HUES6 (cell line): ENCODE measurements around the gene FUZ.

Source experiments
- H3K27ac ChIP-seq: 2 replicates; pipeline ENCODE4 v1.7.0; 2013; ENCODE audit warnings: low read depth, mild to moderate bottlenecking, low read length, inconsistent platforms
- H3K27me3 ChIP-seq: 2 replicates; pipeline ENCODE4 v1.6.1; 2013; ENCODE audit warnings: low read length; ENCODE audit not compliant: control insufficient read depth, insufficient read depth
- H3K36me3 ChIP-seq: 2 replicates; pipeline ENCODE4 v1.6.1; 2013; ENCODE audit warnings: low read length; ENCODE audit not compliant: control insufficient read depth, insufficient read depth
- H3K4me1 ChIP-seq: 2 replicates; pipeline ENCODE4 v1.6.1; 2013; ENCODE audit warnings: low read length; ENCODE audit not compliant: control insufficient read depth, insufficient read depth
- H3K4me3 ChIP-seq: 2 replicates; pipeline ENCODE4 v1.5.1; 2013; ENCODE audit warnings: low read depth, low read length
- H3K9ac ChIP-seq: one replicate; pipeline ENCODE4 v1.6.1; 2013; ENCODE audit warnings: mild to moderate bottlenecking, low read length
- H3K9me3 ChIP-seq: 2 replicates; pipeline ENCODE4 v1.6.1; 2013; ENCODE audit warnings: low read depth, low read length; ENCODE audit not compliant: control insufficient read depth, insufficient read depth

The FUZ gene

DNA sequence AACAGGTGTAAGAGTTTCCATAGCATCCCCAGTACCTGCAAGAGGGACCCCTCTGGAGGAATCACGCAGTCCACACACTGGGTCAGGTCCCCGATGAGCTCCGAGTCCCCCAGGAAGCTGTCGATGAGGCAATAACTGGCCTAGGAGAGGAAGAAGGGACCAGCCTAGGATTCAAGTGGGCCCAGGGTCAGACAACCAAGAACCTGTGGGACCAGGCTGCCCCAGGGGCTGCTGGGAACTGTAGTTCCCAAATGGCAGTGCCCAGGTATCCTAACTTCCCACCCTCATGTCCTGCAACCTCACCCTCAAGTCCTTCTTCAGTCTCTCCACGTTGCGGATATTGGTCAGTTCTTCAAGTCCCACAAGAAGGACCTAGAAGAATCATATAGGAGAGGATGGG, 1.8 kb downstream of the FUZ start:
- Histone ChIP-seq H3K27ac (no peak overlapping the region), H3K9me3 (no peaks in the 10 kb centered on the region), H3K36me3 (peaks cover 8% of the 10 kb centered on the region), H3K4me1 (peaks cover 21% of the 10 kb centered on the region), H3K27me3 (no peaks in the 10 kb centered on the region; the same call in 1 of the 2 replicates), H3K9ac (no peak overlapping the region), H3K4me3 (no peak overlapping the region)

DNA sequence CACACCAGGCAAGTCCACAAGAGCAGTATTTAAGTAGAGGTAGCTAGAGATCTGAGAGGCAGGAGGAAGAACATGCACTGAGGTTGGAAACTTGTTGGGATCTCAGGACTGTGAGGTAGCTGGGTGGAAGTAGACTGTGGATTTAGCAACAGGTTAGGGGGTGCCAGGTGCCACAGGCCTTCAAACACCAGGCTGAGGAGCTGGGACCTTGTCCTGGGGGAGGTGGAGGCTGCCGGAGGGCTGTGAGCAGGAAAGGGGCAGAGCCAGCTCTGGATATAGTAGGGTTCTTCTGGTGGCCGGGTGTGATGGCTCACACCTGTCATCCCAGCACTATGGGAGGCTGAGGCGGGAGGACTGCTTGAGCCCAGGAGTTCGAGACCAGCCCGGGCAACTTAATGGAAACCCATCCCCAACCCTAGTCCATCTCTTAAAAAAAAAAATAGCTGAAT, 3.1 kb downstream of the FUZ start:
- Histone ChIP-seq H3K4me3 (peak overlapping the region; percentile 71), H3K9me3 (no peaks in the 10 kb centered on the region)

DNA sequence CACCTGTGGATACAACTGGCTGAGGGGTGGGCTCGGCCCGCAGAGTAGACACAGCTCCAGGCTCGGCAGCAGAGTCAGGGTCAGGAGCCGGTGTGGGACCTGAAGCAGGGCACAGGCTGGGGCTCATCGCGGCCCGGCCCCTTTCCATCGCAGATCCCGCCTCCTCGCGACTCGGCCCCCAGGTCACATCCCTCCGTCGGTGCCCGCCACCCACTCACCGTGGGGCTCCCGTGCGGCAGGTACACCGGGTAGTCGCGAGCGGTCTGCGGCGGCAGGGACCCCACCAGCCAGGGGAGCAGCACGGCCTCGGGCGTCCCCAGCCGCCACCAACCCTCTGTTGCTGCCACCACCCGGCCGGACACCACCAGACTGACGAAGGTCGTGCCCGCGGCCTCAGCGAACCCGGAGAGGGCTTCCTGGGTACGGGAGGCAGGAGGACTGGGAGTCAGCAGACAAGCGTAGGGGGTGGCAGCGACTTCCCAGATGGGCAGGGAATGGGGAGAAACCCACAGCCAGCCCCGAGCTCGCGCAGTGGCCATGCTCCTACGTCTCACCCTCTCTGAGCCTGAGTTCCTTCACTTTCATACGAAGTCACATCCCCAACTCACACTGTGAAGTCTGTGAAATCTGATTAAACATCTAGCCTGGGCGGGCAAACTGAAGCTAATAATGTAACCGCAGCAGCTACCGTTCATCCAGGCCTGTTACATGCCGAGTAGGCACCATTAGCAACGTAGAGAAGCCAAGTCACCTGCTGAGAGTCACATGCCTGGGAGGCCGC, 3.7 kb downstream of the FUZ start:
- H3K4me3 ChIP-seq: peak overlapping the region; percentile 71
- H3K4me1 ChIP-seq: peaks cover 21% of the 10 kb centered on the region
- no peaks in the 10 kb centered on the region; the same call in 1 of the 2 replicates for H3K27me3 ChIP-seq
- H3K9me3 ChIP-seq: no peaks in the 10 kb centered on the region
- peaks cover 14% of the 10 kb centered on the region for H3K36me3 ChIP-seq
- H3K27ac ChIP-seq: no peak overlapping the region
- peak overlapping the region; percentile 57 for H3K9ac ChIP-seq

More for the DNA sequence above, 3.1 kb downstream of the FUZ start:
- peaks cover 14% of the 10 kb centered on the region for H3K36me3 ChIP-seq
- no peaks in the 10 kb centered on the region; the same call in 1 of the 2 replicates for H3K27me3 ChIP-seq
- no peak overlapping the region for H3K27ac ChIP-seq
- peaks cover 21% of the 10 kb centered on the region for H3K4me1 ChIP-seq
- H3K9ac ChIP-seq: no peak overlapping the region

DNA sequence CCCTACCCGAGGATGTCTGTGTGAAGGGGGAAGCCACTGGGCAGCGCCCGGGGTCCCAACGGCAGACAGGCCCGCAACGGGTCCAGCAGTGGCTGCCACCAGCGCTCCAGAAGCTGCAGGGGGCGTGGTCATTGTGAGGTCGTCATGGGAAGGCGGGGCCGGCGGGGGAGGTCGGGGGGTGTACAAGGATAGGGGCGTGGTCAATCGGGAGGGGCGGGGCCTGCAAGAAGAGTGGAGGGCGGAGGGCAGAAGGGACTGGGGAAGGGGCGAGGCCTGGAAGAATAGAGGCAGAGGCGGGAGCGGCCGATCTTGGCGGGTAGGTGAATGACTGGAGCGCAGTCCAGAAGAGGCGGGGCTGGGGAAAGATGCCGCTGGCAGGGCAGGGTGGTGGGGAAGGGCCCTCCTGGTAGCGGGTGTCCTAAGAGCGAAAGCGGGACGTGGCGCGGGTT, 4.4 kb downstream of the FUZ start:
- no peak overlapping the region for H3K27ac ChIP-seq

DNA sequence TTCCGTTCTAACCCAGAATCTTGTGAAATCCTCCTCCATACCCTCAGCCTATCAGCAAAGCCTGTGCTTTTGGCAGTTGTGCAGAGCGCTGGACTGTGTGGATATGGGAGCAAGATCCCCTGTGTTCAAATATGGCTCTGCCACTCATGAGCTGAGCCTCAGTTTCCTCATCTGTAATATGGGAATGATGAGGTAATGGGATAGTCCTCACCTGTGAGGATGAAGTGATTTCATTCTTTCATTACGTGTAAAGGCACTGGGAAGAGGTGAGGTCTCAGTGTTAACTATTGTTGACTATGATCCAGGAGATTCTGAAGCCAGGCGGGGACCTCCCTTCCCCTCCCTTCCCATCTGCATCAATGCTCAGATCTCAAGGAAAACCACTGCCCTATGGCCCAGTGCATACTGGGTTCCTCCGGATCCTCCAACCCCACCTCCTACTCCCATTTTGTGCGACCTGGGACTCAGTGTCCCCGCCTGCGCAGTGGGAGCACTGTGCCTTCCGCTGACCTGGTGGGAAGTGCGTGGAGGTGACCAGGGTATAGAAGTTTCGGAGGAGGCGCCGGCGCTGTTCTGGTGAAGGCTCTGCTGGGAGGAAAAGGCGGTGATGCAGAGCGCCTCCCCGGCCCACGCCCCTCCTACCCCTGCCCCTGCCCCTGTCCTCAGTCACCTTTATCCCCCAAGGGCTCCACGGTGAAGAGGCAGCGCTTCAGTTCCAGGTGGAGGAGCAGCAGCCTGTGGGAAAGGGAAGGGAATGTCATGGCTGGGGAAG, 5.0 kb downstream of the FUZ start:
- Histone ChIP-seq H3K4me3 (peak overlapping the region; percentile 54), H3K4me1 (peaks cover 23% of the 10 kb centered on the region), H3K9me3 (no peaks in the 10 kb centered on the region), H3K36me3 (peaks cover 21% of the 10 kb centered on the region), H3K9ac (no peak overlapping the region), H3K27ac (no peak overlapping the region), H3K27me3 (no peaks in the 10 kb centered on the region; the same call in 1 of the 2 replicates)

More for the DNA sequence above, 4.4 kb downstream of the FUZ start:
- no peaks in the 10 kb centered on the region; the same call in 1 of the 2 replicates for H3K27me3 ChIP-seq
- H3K4me1 ChIP-seq: peaks cover 21% of the 10 kb centered on the region
- no peaks in the 10 kb centered on the region for H3K9me3 ChIP-seq
- H3K36me3 ChIP-seq: peaks cover 15% of the 10 kb centered on the region
- H3K4me3 ChIP-seq: peak overlapping the region; percentile 71
- H3K9ac ChIP-seq: peak overlapping the region; percentile 57

DNA sequence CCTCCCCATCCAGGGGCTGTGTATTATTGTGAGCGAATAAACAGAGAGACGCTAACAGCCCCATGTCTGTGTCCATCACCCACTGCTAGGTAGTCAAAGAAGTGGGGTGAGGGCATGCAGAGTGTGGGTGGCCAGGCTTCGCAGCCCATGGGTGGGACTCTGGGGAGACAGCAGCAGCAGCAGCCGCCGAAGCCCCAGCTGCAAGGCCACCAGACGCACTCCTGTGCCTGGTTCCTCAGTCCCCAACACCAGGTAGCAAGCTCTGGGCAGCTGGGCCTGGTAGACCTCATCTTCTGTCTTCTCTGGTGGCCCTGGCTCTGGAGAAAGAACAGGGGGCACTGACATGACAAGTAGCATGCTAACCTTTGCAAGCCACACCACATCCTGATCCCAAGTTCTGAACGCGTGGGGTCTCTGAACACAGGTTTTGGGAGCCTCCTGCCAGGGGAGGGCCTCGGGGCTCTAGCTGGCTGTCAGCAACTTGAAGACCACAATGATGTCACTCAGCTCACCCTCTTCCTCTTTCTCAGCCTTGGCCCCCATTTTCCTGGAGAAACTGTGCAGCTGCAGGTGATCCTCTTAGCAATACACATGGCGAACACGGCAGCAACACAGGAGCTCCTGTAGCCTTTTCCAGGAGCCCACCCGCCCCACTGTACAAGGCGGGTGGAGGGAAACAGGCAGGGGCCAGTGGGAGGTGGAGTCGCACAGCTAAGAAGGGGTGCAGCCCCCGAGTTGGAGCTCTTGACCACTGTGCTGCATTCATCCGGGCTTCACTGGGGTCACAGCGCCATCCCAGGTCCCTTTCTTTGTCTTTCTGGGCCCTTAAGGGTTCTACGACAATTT, 5.8 kb downstream of the FUZ start:
- Histone ChIP-seq H3K27me3 (no peaks in the 10 kb centered on the region; the same call in 1 of the 2 replicates), H3K4me3 (no peak overlapping the region), H3K4me1 (peaks cover 25% of the 10 kb centered on the region), H3K9me3 (no peaks in the 10 kb centered on the region), H3K9ac (no peak overlapping the region), H3K36me3 (peaks cover 27% of the 10 kb centered on the region), H3K27ac (no peak overlapping the region)

DNA sequence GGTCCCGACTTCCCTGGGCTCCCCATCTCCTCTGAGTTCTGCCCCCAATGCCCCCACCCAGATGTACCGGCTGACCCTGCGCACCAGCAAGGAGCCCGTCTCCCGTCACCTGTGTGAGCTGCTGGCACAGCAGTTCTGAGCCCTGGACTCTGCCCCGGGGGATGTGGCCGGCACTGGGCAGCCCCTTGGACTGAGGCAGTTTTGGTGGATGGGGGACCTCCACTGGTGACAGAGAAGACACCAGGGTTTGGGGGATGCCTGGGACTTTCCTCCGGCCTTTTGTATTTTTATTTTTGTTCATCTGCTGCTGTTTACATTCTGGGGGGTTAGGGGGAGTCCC, 6.5 kb downstream of the FUZ start:
- Histone ChIP-seq H3K4me1 (peaks cover 22% of the 10 kb centered on the region), H3K27me3 (no peaks in the 10 kb centered on the region; the same call in 1 of the 2 replicates), H3K4me3 (no peak overlapping the region), H3K36me3 (peaks cover 27% of the 10 kb centered on the region), H3K9ac (no peak overlapping the region), H3K27ac (no peak overlapping the region), H3K9me3 (no peaks in the 10 kb centered on the region)

DNA sequence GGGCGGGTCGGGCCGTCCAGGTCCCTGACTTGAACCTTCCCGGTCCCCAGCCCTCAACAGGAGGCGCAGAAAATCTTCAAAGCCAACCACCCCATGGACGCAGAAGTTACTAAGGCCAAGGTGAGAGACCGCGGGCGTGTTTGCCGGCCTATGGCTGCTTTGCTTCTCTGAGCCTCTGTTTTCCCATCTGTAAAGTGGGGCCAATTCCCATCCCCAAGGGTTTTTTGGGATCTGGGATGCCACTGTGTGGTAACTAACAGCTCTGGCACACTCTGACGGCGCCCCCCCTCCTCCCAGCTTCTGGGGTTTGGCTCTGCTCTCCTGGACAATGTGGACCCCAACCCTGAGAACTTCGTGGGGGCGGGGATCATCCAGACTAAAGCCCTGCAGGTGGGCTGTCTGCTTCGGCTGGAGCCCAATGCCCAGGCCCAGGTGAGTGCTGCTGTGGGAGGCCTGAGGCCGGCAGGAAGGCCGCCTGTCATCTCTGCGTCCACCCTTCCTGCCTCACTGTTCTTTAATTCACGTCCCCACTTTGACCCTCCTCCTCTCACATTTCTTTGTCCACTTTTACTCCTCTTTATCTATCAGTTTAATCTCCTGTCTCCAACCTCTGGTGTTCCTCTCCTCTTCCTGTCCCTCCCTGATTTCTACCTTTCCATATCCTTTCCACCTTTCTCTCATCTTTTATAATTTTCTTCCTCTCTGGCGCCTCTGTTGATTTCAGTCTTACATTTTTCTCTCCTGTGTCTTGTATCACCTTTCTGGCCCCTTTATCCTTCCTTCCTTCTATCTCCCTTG, 7.1 kb downstream of the FUZ start:
- H3K4me1 ChIP-seq: peaks cover 22% of the 10 kb centered on the region
- H3K9me3 ChIP-seq: no peaks in the 10 kb centered on the region
- peaks cover 27% of the 10 kb centered on the region for H3K36me3 ChIP-seq
- H3K27me3 ChIP-seq: no peaks in the 10 kb centered on the region; the same call in 1 of the 2 replicates
- H3K4me3 ChIP-seq: peak overlapping the region; percentile 25; the same call in 1 of the 2 replicates
- no peak overlapping the region for H3K27ac ChIP-seq
- no peak overlapping the region for H3K9ac ChIP-seq

DNA sequence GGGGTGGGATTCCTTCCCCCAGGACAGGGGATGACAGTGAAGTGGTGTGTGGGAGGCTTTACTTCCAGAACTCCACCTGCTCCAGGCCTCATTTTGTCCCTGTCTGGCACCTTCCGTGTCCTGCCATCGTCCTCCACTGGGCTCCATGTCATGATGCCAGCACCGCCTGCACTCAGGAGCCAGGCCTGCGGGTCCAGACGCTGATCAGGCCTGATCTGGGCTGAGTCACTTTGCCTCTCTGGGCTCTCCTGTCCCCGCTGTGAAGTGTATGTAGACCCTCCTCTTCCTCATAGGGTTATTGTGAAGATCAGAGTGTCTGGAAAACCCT, 9.6 kb downstream of the FUZ start:
- Histone ChIP-seq H3K4me3 (no peak overlapping the region), H3K27me3 (no peaks in the 10 kb centered on the region), H3K27ac (no peak overlapping the region), H3K9ac (no peak overlapping the region), H3K4me1 (peaks cover 14% of the 10 kb centered on the region), H3K9me3 (no peaks in the 10 kb centered on the region), H3K36me3 (peaks cover 51% of the 10 kb centered on the region)
